Measurements from ENCODE around the gene BRF1.

- TF ChIP-seq ZNF274 (IDR thresholded peaks at IDR 0.05; ENCODE audit: low read depth, low read length) (no peak), YY1 (IDR thresholded peaks at IDR 0.05; ENCODE audit: insufficient read depth, insufficient read length) (no peak), SUZ12 (IDR thresholded peaks at IDR 0.05; ENCODE audit: extremely low read depth, insufficient read depth, insufficient read length) (no peak)
Measured at GRCh38 chr14:105333613-105334364, 33.0 kb upstream of the BRF1 start.

Measured in NT2/D1 (cell line).